HEK293 (cell line): ENCODE data around the gene CRTC2.

ENCODE experiments used
- CTCF ChIA-PET: fragments of 350-600 bp; formaldehyde crosslinking; extraction: SDS; loops from one replicate; lab custom pipeline; 2021; ENCODE audit warnings: antibody characterized with exemption; lab: Yijun Ruan, JAX
- POLR2A ChIA-PET: fragments of 300-600 bp; formaldehyde crosslinking; extraction: SDS; loops from one replicate; lab custom pipeline; 2020; ENCODE audit warnings: antibody characterized with exemption, inconsistent platforms; lab: Yijun Ruan, JAX
- H3K27ac ChIP-seq: fragments of 200-500 bp; sonication (Bioruptor generic); 2 replicates; pipeline ENCODE4 v1.5.1; 2014; ENCODE audit warnings: low read depth, low read length, control low read depth, inconsistent platforms; ENCODE audit errors: extremely low read depth
- H3K36me3 ChIP-seq, 2 experiments: fragments of 200-500 bp in 1 of 2; sonication (Bioruptor generic) in 1 of 2; 1 replicate in 1 of 2; 2 replicates in 1 of 2; pipeline ENCODE4 v1.5.1; 2014 to 2017; ENCODE audit warnings: inconsistent platforms in 2 of 2, low read length in 2 of 2; ENCODE audit not compliant: control insufficient read depth in 2 of 2, insufficient read depth in 1 of 2
- H3K4me1 ChIP-seq: fragments of 200-500 bp; sonication (Bioruptor generic); 2 replicates; pipeline ENCODE4 v1.5.1; 2014; ENCODE audit warnings: mild to moderate bottlenecking, low read length, inconsistent platforms; ENCODE audit not compliant: control insufficient read depth, insufficient read depth
- H3K4me3 ChIP-seq: 2 replicates; pipeline ENCODE4 v1.5.1; 2011; ENCODE audit warnings: low read depth, mild to moderate bottlenecking, control low read depth, low read length, moderate library complexity
- H3K9me3 ChIP-seq: fragments of 200-500 bp; sonication (Bioruptor generic); 2 replicates; pipeline ENCODE4 v1.5.1; 2014; ENCODE audit warnings: low read depth, low read length, inconsistent platforms; ENCODE audit not compliant: control insufficient read depth, insufficient read depth
- ATF2 ChIP-seq: fragments of 450-650 bp; formaldehyde crosslinking; IDR thresholded peaks from 2 replicates; pipeline ENCODE4 v1.5.1; 2016; ENCODE audit warnings: missing biosample characterization, missing genetic modification characterization, low read depth
- BCL11A ChIP-seq: fragments of 450-650 bp; formaldehyde crosslinking; IDR thresholded peaks from 2 replicates; pipeline ENCODE4 v1.5.1; 2016; ENCODE audit warnings: low read depth, missing biosample characterization, missing genetic modification characterization
- EGR2 ChIP-seq: fragments of 450-650 bp; formaldehyde crosslinking; IDR thresholded peaks from 2 replicates; pipeline ENCODE4 v1.5.1; 2016; ENCODE audit warnings: low read depth, missing biosample characterization, missing genetic modification characterization
- GLIS1 ChIP-seq: fragments of 450-650 bp; formaldehyde crosslinking; IDR thresholded peaks from 2 replicates; pipeline ENCODE4 v1.5.1; 2016; ENCODE audit warnings: missing biosample characterization, missing genetic modification characterization
- HOXD13 ChIP-seq: sonication (generic); formaldehyde crosslinking; IDR thresholded peaks from 2 replicates; pipeline ENCODE4 v1.8.0; 2022; ENCODE audit warnings: missing genetic modification reagents, borderline replicate concordance
- IKZF3 ChIP-seq: fragments of 450-650 bp; IDR thresholded peaks from 2 replicates; pipeline ENCODE4 v1.5.0; 2018; ENCODE audit warnings: missing biosample characterization, mild to moderate bottlenecking, missing genetic modification characterization, moderate library complexity
- INSM2 ChIP-seq: fragments of 450-650 bp; formaldehyde crosslinking; IDR thresholded peaks from 2 replicates; pipeline ENCODE4 v1.5.1; 2016; ENCODE audit warnings: missing biosample characterization, missing genetic modification characterization
- KLF10 ChIP-seq: fragments of 450-650 bp; IDR thresholded peaks from 2 replicates; pipeline ENCODE4 v1.5.1; 2018; ENCODE audit warnings: missing biosample characterization, mild to moderate bottlenecking, missing genetic modification characterization
- KLF8 ChIP-seq: fragments of 450-650 bp; formaldehyde crosslinking; IDR thresholded peaks from 2 replicates; pipeline ENCODE4 v1.5.1; 2016; ENCODE audit warnings: missing biosample characterization, missing genetic modification characterization
- OSR2 ChIP-seq: fragments of 450-650 bp; formaldehyde crosslinking; IDR thresholded peaks from 2 replicates; pipeline ENCODE4 v1.5.1; 2016; ENCODE audit warnings: missing biosample characterization, missing genetic modification characterization
- RBAK ChIP-seq: fragments of 450-650 bp; formaldehyde crosslinking; IDR thresholded peaks from 2 replicates; pipeline ENCODE4 v1.5.1; 2016; ENCODE audit warnings: missing biosample characterization, missing genetic modification characterization
- SP3 ChIP-seq: fragments of 450-650 bp; formaldehyde crosslinking; IDR thresholded peaks from 2 replicates; pipeline ENCODE4 v1.5.1; 2016; ENCODE audit warnings: missing biosample characterization, missing genetic modification characterization
- YY1 ChIP-seq: fragments of 450-650 bp; formaldehyde crosslinking; IDR thresholded peaks from 2 replicates; pipeline ENCODE4 v1.5.1; 2018; ENCODE audit warnings: missing biosample characterization, missing genetic modification characterization
- ZFHX2 ChIP-seq: fragments of 450-650 bp; formaldehyde crosslinking; conservative IDR thresholded peaks from 2 replicates; pipeline ENCODE4 v1.5.1; 2016; ENCODE audit warnings: missing biosample characterization, missing genetic modification characterization
- ZNF121 ChIP-seq: fragments of 450-650 bp; formaldehyde crosslinking; IDR thresholded peaks from 2 replicates; pipeline ENCODE4 v1.5.1; 2016; ENCODE audit warnings: missing biosample characterization, missing genetic modification characterization
- ZNF280D ChIP-seq: fragments of 450-650 bp; formaldehyde crosslinking; IDR thresholded peaks from 2 replicates; pipeline ENCODE4 v1.5.1; 2016; ENCODE audit warnings: missing biosample characterization, missing genetic modification characterization
- ZNF335 ChIP-seq: fragments of 450-650 bp; formaldehyde crosslinking; conservative IDR thresholded peaks from 2 replicates; pipeline ENCODE4 v1.5.1; 2016; ENCODE audit warnings: missing biosample characterization, missing genetic modification characterization
- ZNF404 ChIP-seq: fragments of 450-650 bp; formaldehyde crosslinking; IDR thresholded peaks from 2 replicates; pipeline ENCODE4 v1.5.1; 2017; ENCODE audit warnings: missing biosample characterization, missing genetic modification characterization
- ZNF423 ChIP-seq: fragments of 450-650 bp; formaldehyde crosslinking; IDR thresholded peaks from 2 replicates; pipeline ENCODE4 v1.5.1; 2016; ENCODE audit warnings: missing biosample characterization, missing genetic modification characterization
- ZNF473 ChIP-seq: fragments of 450-650 bp; formaldehyde crosslinking; IDR thresholded peaks from 2 replicates; pipeline ENCODE4 v1.5.1; 2017; ENCODE audit warnings: missing biosample characterization, missing genetic modification characterization
- ZNF521 ChIP-seq: fragments of 450-650 bp; formaldehyde crosslinking; IDR thresholded peaks from 2 replicates; pipeline ENCODE4 v1.5.1; 2017; ENCODE audit warnings: missing biosample characterization, mild to moderate bottlenecking, missing genetic modification characterization
- ZNF596 ChIP-seq: fragments of 450-650 bp; IDR thresholded peaks from 2 replicates; pipeline ENCODE4 v1.5.0; 2018; ENCODE audit warnings: missing biosample characterization, mild to moderate bottlenecking, missing genetic modification characterization, moderate library complexity
- ZNF610 ChIP-seq: fragments of 450-650 bp; formaldehyde crosslinking; IDR thresholded peaks from 2 replicates; pipeline ENCODE4 v1.5.1; 2016; ENCODE audit warnings: missing biosample characterization, missing genetic modification characterization, borderline replicate concordance
- ZNF677 ChIP-seq: fragments of 450-650 bp; IDR thresholded peaks from 2 replicates; pipeline ENCODE4 v1.5.0; 2018; ENCODE audit warnings: missing biosample characterization, mild to moderate bottlenecking, missing genetic modification characterization, moderate library complexity
- ZNF692 ChIP-seq: fragments of 450-650 bp; formaldehyde crosslinking; IDR thresholded peaks from 2 replicates; pipeline ENCODE4 v1.5.1; 2016; ENCODE audit warnings: missing biosample characterization, missing genetic modification characterization
- ZSCAN30 ChIP-seq: fragments of 450-650 bp; IDR thresholded peaks from 2 replicates; pipeline ENCODE4 v1.5.1; 2018; ENCODE audit warnings: missing biosample characterization, mild to moderate bottlenecking, missing genetic modification characterization, moderate library complexity
- ZXDB ChIP-seq: fragments of 450-650 bp; formaldehyde crosslinking; IDR thresholded peaks from 2 replicates; pipeline ENCODE4 v1.5.1; 2016; ENCODE audit warnings: missing biosample characterization, missing genetic modification characterization

Gene CRTC2

GRCh38 chr1:153985941-153986761 is 27.7 kb upstream of the CRTC2 start, which contains the start of gene RAB13 (continued):
- TF ChIP-seq ZFHX2 (tag by site-specific recombination) (peak; percentile 75), ZNF335 (tag by site-specific recombination) (peak; percentile 95), KLF10 (tag by site-specific recombination) (no peak), ZNF610 (0 out of 2 replicates have a peak, but pooled peaks have one; percentile 66), IKZF3 (tag by site-specific recombination) (peak; percentile 93), ZXDB (tag by site-specific recombination) (peak; percentile 14; the same call in 1 of the 2 replicates), ZSCAN30 (0 out of 2 replicates have a peak, but pooled peaks have one; percentile 50), GLIS1 (0 out of 2 replicates have a peak, but pooled peaks have one; percentile 16), YY1 (tag by site-specific recombination) (0 out of 2 replicates have a peak, but pooled peaks have one; percentile 40), OSR2 (tag by site-specific recombination) (no peak), ZNF280D (tag by site-specific recombination) (0 out of 2 replicates have a peak, but pooled peaks have one; percentile 3), EGR2 (tag by site-specific recombination) (peak; percentile 63)

- Histone ChIP-seq H3K4me3 (peak overlapping the region; percentile 59), H3K27ac (peak overlapping the region; percentile 57; the same call in 1 of the 2 replicates), H3K36me3 (peaks cover 7 to 35% of the 10 kb centered on the region in 2 experiments), H3K4me1 (peaks cover 8% of the 10 kb centered on the region; the same call in 1 of the 2 replicates), H3K9me3 (no peaks in the 10 kb centered on the region)
- POLR2A ChIA-PET, result interaction anchor here (0.5 to 6.3 kb wide), 7 partner anchors 8 to 258 kb away, joined by 4 to 114 read pairs (median 6); partner anchors contain the start of genes CREB3L4, CRTC2, DENND4B and INTS3
- CTCF ChIA-PET, result interaction anchor here (0.7 to 4.3 kb wide), 12 partner anchors 7 to 634 kb away, joined by 3 to 46 read pairs (median 7); partner anchors contain the start of genes CREB3L4, DENND4B, JTB and NPR1
- no peak for TF ChIP-seq ZNF121
- no peak for TF ChIP-seq ZNF521 (tag by site-specific recombination)
- no peak for TF ChIP-seq ZNF677
- peak; percentile 37; the same call in 1 of the 2 replicates for TF ChIP-seq ZNF692 (tag by site-specific recombination)
- TF ChIP-seq ZNF404 (tag by site-specific recombination), result no peak
- TF ChIP-seq RBAK (tag by site-specific recombination), result no peak
- TF ChIP-seq INSM2 (tag by site-specific recombination), result no peak
- no peak for TF ChIP-seq BCL11A (tag by site-specific recombination)
- no peak for TF ChIP-seq ATF2 (tag by site-specific recombination)
- 0 out of 2 replicates have a peak, but pooled peaks have one; percentile 5 for TF ChIP-seq ZFHX2 (tag by site-specific recombination)
- no peak for TF ChIP-seq SP3
- TF ChIP-seq ZNF596 (tag by site-specific recombination), result no peak
- no peak for TF ChIP-seq ZNF473 (tag by site-specific recombination)
- TF ChIP-seq KLF8 (tag by site-specific recombination), result no peak
- TF ChIP-seq HOXD13 (CRISPR knock-in tag), result no peak
- TF ChIP-seq ZNF423 (tag by site-specific recombination), result no peak
These were observed 27.0 kb upstream of the CRTC2 start for GRCh38 chr1:153985341-153985912.
